ENCODE results near the gene ARHGEF4.

- TF ChIP-seq CTCF (IDR thresholded peaks at IDR 0.05; ENCODE audit: insufficient read depth, low read depth, low read length) (no peak), EZH2 (IDR thresholded peaks at IDR 0.05; ENCODE audit: insufficient read depth, low read length) (no peak)
Measured at GRCh38 chr2:131052741-131053263, 216.1 kb downstream of the ARHGEF4 start.

All from astrocyte (in vitro differentiated cells and primary cell).